HCT116 (cell line): ENCODE data around the gene WNT3A. TPM values are rescaled to one million over a fixed set of nuclear protein-coding genes. Genes with fewer than 3 reads are reported as not detected.

Experiments
- ATAC-seq: fragments of 200-7000 bp; cut with Tn5 transposase; 2 replicates; pipeline ENCODE4 v1.9.1; 2020; ENCODE audit warnings: mild to moderate bottlenecking, moderate library complexity
- BruUV-seq: library from RNA; stranded (reverse); fragments of 400-500 nt; replicated peaks from 2 replicates; lab custom pipeline; 2021; lab: Mats Ljungman, UMichigan
- CTCF ChIA-PET: fragments of 300-600 bp; sonication (Branson Sonifier 250); formaldehyde crosslinking; loops from one replicate; lab custom pipeline; 2021; ENCODE audit warnings: antibody characterized with exemption; lab: Charles Lee
- POLR2A ChIA-PET: fragments of 300-600, 350-600 bp; sonication (Branson Sonifier 250); formaldehyde crosslinking; loops from one replicate; lab custom pipeline; 2021; ENCODE audit warnings: antibody characterized with exemption; lab: Charles Lee
- RAD21 ChIA-PET, 2 experiments: fragments of 300-600 bp; sonication (Branson Sonifier 250); formaldehyde crosslinking; loops; one replicate each; lab custom pipeline; 2023; ENCODE audit warnings: low total read pairs in 2 of 2; ENCODE audit not compliant: uncharacterized antibody in 2 of 2, unreplicated experiment in 2 of 2, low non-redundant PET in 1 of 2; lab: Charles Lee
- DNase-seq: peaks from one replicate; pipeline ENCODE4 v3.0.0-alpha.2; 2010; ENCODE audit warnings: low read depth, low spot score
- H2AFZ ChIP-seq: fragments of 200-600 bp; shearing (Covaris generic), sonication (generic); 2 replicates; pipeline ENCODE4 v1.6.1; 2017; ENCODE audit warnings: low read depth, mixed run types, mixed read lengths, antibody characterized with exemption, low read length; ENCODE audit not compliant: poor library complexity, severe bottlenecking
- H3K27ac ChIP-seq: 2 replicates; pipeline ENCODE4 v1.5.1; 2012; ENCODE audit warnings: low read depth, low read length
- H3K27me3 ChIP-seq: fragments of 200-600 bp; sonication (generic); 2 replicates; pipeline ENCODE4 v1.6.1; 2016; ENCODE audit warnings: mixed run types, low read length, mixed read lengths; ENCODE audit not compliant: insufficient read depth
- H3K36me3 ChIP-seq, 2 experiments: fragments of 200-500 bp in 1 of 2; fragments of 200-600 bp in 1 of 2; sonication (Bioruptor generic) in 1 of 2; sonication (generic) in 1 of 2; 2 replicates each; pipeline versions ENCODE4 v1.5.1 to v1.6.1; 2014 to 2016; ENCODE audit warnings: low read length in 2 of 2, inconsistent platforms in 1 of 2, mixed read lengths in 1 of 2, mixed run types in 1 of 2; ENCODE audit not compliant: insufficient read depth in 2 of 2, control insufficient read depth in 1 of 2
- H3K4me1 ChIP-seq, 2 experiments: fragments of 200-600 bp in 1 of 2; sonication (generic) in 1 of 2; 2 replicates each; pipeline versions ENCODE4 v1.5.1 to v1.6.1; 2012 to 2017; ENCODE audit warnings: low read length in 2 of 2, inconsistent platforms in 1 of 2, mild to moderate bottlenecking in 1 of 2, mixed read lengths in 1 of 2, mixed run types in 1 of 2, moderate library complexity in 1 of 2; ENCODE audit not compliant: insufficient read depth in 2 of 2, control insufficient read depth in 1 of 2
- H3K4me2 ChIP-seq: fragments of 200-600 bp; sonication (generic); 2 replicates; pipeline ENCODE4 v1.6.1; 2017; ENCODE audit warnings: mixed run types, low read length, mixed read lengths
- H3K4me3 ChIP-seq, 2 experiments: fragments of 200-600 bp in 1 of 2; sonication (generic) in 1 of 2; replicated peaks in 1 of 2; 2 replicates each; pipeline ENCODE4 v1.5.1; 2011 to 2016; ENCODE audit warnings: low read length in 2 of 2, control low read depth in 1 of 2, low read depth in 1 of 2, mild to moderate bottlenecking in 1 of 2, mixed read lengths in 1 of 2, mixed run types in 1 of 2
- H3K79me2 ChIP-seq: fragments of 200-600 bp; sonication (generic); 2 replicates; pipeline ENCODE4 v1.6.1; 2017; ENCODE audit warnings: mild to moderate bottlenecking, mixed run types, low read length, moderate library complexity, mixed read lengths; ENCODE audit not compliant: insufficient read depth
- H3K9ac ChIP-seq: fragments of 200-600 bp; sonication (generic); 2 replicates; pipeline ENCODE4 v1.6.1; 2016; ENCODE audit warnings: low read length, mixed read lengths
- H3K9me2 ChIP-seq: fragments of 200-600 bp; sonication (generic), shearing (Covaris generic); 2 replicates; pipeline ENCODE4 v1.6.1; 2017; ENCODE audit warnings: mixed run types, mild to moderate bottlenecking, moderate library complexity; ENCODE audit not compliant: insufficient read depth
- H3K9me3 ChIP-seq, 2 experiments: fragments of 200-500 bp in 1 of 2; fragments of 200-600 bp in 1 of 2; sonication (Bioruptor generic) in 1 of 2; sonication (generic) in 1 of 2; 2 replicates each; pipeline ENCODE4 v1.6.1; 2014 to 2017; ENCODE audit warnings: low read length in 2 of 2, mixed read lengths in 2 of 2, inconsistent platforms in 1 of 2, low read depth in 1 of 2, mild to moderate bottlenecking in 1 of 2, mixed run types in 1 of 2, moderate library complexity in 1 of 2; ENCODE audit not compliant: control insufficient read depth in 1 of 2, insufficient read depth in 1 of 2
- H4K20me1 ChIP-seq: fragments of 200-600 bp; sonication (generic), shearing (Covaris generic); 2 replicates; pipeline ENCODE4 v1.6.1; 2017; ENCODE audit warnings: mixed run types, mild to moderate bottlenecking, moderate library complexity; ENCODE audit not compliant: insufficient read depth
- EZH2 ChIP-seq: fragments of 200-600 bp; sonication (generic); IDR thresholded peaks from 2 replicates; pipeline ENCODE4 v1.6.1; 2017; ENCODE audit warnings: antibody characterized with exemption, mixed run types
- EZH2phosphoT487 ChIP-seq: fragments of 200-600 bp; IDR thresholded peaks from 2 replicates; pipeline ENCODE4 v1.6.1; 2018; ENCODE audit warnings: antibody characterized with exemption, borderline replicate concordance
- JUND ChIP-seq: IDR thresholded peaks from 2 replicates; pipeline ENCODE4 v1.6.1; 2012
- POLR2A ChIP-seq: IDR thresholded peaks from 2 replicates; pipeline ENCODE4 v1.7.0; 2011; ENCODE audit warnings: borderline replicate concordance; ENCODE audit not compliant: insufficient read depth, insufficient read length; ENCODE audit errors: extremely low read depth
- POLR2AphosphoS5 ChIP-seq: IDR thresholded peaks from 2 replicates; pipeline ENCODE4 v1.6.1; 2011; ENCODE audit warnings: mild to moderate bottlenecking, low read depth, low read length, moderate library complexity
- RAD21 ChIP-seq: IDR thresholded peaks from 2 replicates; pipeline ENCODE4 v1.6.1; 2012; ENCODE audit warnings: low read depth, mild to moderate bottlenecking
- SP1 ChIP-seq: IDR thresholded peaks from 2 replicates; pipeline ENCODE4 v1.6.1; 2012; ENCODE audit warnings: low read depth
- SRF ChIP-seq: IDR thresholded peaks from 2 replicates; pipeline ENCODE4 v1.6.1; 2012; ENCODE audit warnings: low read depth
- TCF7L2 ChIP-seq: IDR thresholded peaks from 2 replicates; pipeline ENCODE4 v1.7.0; 2011; ENCODE audit warnings: borderline replicate concordance, inconsistent platforms; ENCODE audit not compliant: insufficient read depth, insufficient read length; ENCODE audit errors: extremely low read depth
- YY1 ChIP-seq: IDR thresholded peaks from 2 replicates; pipeline ENCODE4 v1.6.1; 2011; ENCODE audit warnings: low read length, low read depth, moderate library complexity, mild to moderate bottlenecking; ENCODE audit not compliant: insufficient replicate concordance; ENCODE audit errors: extremely low read depth
- intact Hi-C: fragments of 100-400 bp; cut with micrococcal nuclease; formaldehyde crosslinking; loops from 2 replicates; pipeline ENCODE4 v1.10.0; 2022
- total RNA-seq: library from RNA; stranded (reverse); gene quantifications from one replicate; pipeline ENCODE4 v1.2.1, GENCODE V29; 2021; ENCODE audit not compliant: unreplicated experiment
- TF ChIP-seq, protein P1 (sequence below): IDR thresholded peaks from 2 replicates; pipeline ENCODE4 v1.6.1; 2012
- TF ChIP-seq, protein P2 (sequence below): IDR thresholded peaks from 2 replicates; pipeline ENCODE4 v1.6.1; 2012; ENCODE audit warnings: low read depth
- TF ChIP-seq, protein P3 (sequence below): IDR thresholded peaks from 2 replicates; pipeline ENCODE4 v1.6.1; 2011; ENCODE audit warnings: mild to moderate bottlenecking, low read length, moderate library complexity; ENCODE audit not compliant: insufficient replicate concordance; ENCODE audit errors: extremely low read depth
- TF ChIP-seq, protein P4 (sequence below), 3 experiments: fragments of 200-600 bp in 1 of 3; sonication (generic) in 1 of 3; IDR thresholded peaks in 2 of 3; conservative IDR thresholded peaks in 1 of 3; 2 replicates each; pipeline ENCODE4 v1.5.1; 2012 to 2017; ENCODE audit warnings: low read depth in 2 of 3, low read length in 2 of 3, antibody characterized with exemption in 1 of 3, borderline replicate concordance in 1 of 3, control low read depth in 1 of 3, mild to moderate bottlenecking in 1 of 3, mixed read lengths in 1 of 3, mixed run types in 1 of 3, moderate library complexity in 1 of 3; ENCODE audit not compliant: insufficient read depth in 1 of 3

WNT3A gene
- total RNA-seq, 1 experiment from 2014 or later: 3.7 TPM

DNA sequence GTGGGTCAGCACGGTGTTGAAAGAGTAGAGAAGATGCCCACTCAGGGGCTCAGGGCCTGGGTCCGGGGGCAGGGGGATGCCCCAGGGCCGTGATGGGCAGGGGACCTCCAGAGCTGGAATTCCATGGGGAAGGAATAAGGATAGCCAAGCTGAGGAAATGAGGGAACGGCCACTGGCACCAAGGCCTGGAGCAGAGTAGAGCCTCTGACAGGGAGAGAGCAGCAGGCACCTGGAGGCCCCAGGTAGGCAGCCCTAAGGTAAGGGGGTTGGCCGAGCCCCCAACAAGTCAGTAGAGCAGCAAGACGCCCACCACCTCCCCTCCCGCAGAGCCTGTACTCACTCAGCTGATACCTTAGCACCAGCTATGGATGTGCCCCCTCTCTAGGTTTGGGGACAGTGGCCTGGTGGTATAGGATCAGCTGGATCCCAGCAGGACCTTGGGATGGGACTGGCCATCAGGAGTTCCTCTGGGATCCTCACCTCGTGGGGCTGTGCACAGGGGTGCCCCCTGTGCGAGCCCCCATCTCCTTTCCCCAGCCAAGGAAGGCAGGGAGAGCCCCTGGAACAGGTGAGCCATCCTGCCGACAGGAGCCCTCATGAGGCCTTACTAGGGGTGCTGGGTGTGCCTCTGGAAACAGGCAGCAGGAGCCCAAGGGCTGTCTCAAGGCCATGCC lies 54.8 kb downstream of the WNT3A start:
- DNase-seq (no peak), ATAC-seq (no peak)
- POLR2A ChIA-PET: no interaction called here
- CTCF ChIA-PET: no interaction called here
- Histone ChIP-seq H3K27me3 (no peaks in the 10 kb centered on the region), H3K9me2 (no peaks in the 10 kb centered on the region), H3K79me2 (no peaks in the 10 kb centered on the region), H3K4me3 (no peak overlapping the region), H2AFZ (no peak overlapping the region), H3K27ac (no peak overlapping the region), H3K9me3 (no peaks in the 10 kb centered on the region), H4K20me1 (no peaks in the 10 kb centered on the region), H3K4me2 (no peak overlapping the region), H3K9ac (no peak overlapping the region), H3K4me1 (peaks cover 0 to 12% of the 10 kb centered on the region in 2 experiments; a peak in 2 of 4 replicates), H3K36me3 (no peaks in the 10 kb centered on the region)
- TF ChIP-seq, protein P1, sequence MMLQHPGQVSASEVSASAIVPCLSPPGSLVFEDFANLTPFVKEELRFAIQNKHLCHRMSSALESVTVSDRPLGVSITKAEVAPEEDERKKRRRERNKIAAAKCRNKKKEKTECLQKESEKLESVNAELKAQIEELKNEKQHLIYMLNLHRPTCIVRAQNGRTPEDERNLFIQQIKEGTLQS: no peak
- no peak for TF ChIP-seq YY1
- no peak for TF ChIP-seq SP1
- no peak for TF ChIP-seq TCF7L2
- TF ChIP-seq EZH2: no peak
- TF ChIP-seq JUND: no peak
- no peak for TF ChIP-seq SRF
- TF ChIP-seq, protein P2, sequence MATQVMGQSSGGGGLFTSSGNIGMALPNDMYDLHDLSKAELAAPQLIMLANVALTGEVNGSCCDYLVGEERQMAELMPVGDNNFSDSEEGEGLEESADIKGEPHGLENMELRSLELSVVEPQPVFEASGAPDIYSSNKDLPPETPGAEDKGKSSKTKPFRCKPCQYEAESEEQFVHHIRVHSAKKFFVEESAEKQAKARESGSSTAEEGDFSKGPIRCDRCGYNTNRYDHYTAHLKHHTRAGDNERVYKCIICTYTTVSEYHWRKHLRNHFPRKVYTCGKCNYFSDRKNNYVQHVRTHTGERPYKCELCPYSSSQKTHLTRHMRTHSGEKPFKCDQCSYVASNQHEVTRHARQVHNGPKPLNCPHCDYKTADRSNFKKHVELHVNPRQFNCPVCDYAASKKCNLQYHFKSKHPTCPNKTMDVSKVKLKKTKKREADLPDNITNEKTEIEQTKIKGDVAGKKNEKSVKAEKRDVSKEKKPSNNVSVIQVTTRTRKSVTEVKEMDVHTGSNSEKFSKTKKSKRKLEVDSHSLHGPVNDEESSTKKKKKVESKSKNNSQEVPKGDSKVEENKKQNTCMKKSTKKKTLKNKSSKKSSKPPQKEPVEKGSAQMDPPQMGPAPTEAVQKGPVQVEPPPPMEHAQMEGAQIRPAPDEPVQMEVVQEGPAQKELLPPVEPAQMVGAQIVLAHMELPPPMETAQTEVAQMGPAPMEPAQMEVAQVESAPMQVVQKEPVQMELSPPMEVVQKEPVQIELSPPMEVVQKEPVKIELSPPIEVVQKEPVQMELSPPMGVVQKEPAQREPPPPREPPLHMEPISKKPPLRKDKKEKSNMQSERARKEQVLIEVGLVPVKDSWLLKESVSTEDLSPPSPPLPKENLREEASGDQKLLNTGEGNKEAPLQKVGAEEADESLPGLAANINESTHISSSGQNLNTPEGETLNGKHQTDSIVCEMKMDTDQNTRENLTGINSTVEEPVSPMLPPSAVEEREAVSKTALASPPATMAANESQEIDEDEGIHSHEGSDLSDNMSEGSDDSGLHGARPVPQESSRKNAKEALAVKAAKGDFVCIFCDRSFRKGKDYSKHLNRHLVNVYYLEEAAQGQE: no peak
- TF ChIP-seq POLR2AphosphoS5: no peak
- no peak for TF ChIP-seq RAD21
- TF ChIP-seq EZH2phosphoT487: no peak
- no peak for TF ChIP-seq POLR2A
- TF ChIP-seq, protein P3, sequence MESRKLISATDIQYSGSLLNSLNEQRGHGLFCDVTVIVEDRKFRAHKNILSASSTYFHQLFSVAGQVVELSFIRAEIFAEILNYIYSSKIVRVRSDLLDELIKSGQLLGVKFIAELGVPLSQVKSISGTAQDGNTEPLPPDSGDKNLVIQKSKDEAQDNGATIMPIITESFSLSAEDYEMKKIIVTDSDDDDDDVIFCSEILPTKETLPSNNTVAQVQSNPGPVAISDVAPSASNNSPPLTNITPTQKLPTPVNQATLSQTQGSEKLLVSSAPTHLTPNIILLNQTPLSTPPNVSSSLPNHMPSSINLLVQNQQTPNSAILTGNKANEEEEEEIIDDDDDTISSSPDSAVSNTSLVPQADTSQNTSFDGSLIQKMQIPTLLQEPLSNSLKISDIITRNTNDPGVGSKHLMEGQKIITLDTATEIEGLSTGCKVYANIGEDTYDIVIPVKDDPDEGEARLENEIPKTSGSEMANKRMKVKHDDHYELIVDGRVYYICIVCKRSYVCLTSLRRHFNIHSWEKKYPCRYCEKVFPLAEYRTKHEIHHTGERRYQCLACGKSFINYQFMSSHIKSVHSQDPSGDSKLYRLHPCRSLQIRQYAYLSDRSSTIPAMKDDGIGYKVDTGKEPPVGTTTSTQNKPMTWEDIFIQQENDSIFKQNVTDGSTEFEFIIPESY: no peak
- TF ChIP-seq, protein P4, sequence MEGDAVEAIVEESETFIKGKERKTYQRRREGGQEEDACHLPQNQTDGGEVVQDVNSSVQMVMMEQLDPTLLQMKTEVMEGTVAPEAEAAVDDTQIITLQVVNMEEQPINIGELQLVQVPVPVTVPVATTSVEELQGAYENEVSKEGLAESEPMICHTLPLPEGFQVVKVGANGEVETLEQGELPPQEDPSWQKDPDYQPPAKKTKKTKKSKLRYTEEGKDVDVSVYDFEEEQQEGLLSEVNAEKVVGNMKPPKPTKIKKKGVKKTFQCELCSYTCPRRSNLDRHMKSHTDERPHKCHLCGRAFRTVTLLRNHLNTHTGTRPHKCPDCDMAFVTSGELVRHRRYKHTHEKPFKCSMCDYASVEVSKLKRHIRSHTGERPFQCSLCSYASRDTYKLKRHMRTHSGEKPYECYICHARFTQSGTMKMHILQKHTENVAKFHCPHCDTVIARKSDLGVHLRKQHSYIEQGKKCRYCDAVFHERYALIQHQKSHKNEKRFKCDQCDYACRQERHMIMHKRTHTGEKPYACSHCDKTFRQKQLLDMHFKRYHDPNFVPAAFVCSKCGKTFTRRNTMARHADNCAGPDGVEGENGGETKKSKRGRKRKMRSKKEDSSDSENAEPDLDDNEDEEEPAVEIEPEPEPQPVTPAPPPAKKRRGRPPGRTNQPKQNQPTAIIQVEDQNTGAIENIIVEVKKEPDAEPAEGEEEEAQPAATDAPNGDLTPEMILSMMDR (IDR thresholded peaks at IDR 0.05 in 2 of 3, conservative IDR thresholded peaks at IDR 0.05 in 1 of 3; ENCODE audit: borderline replicate concordance in 1 of 3, insufficient read depth in 1 of 3, low read depth in 2 of 3, low read length in 2 of 3): no peak
- no TSS peak for BruUV-seq
- RAD21 ChIA-PET: no interaction called here
- intact Hi-C loops: no loop called here
